IPS DF 4.7 (cell line): Measurements from ENCODE around the gene IL1RN.

Experiments
- DNase-seq: peaks from one replicate; pipeline ENCODE4 v3.0.0-alpha.2; 2013; ENCODE audit warnings: low spot score; ENCODE audit errors: extremely low read depth

The IL1RN gene

GRCh38 chr2:113156278-113157117 lies 29.1 kb downstream of the IL1RN start:
- DNase-seq: no peak

- no peak for DNase-seq
Observed at GRCh38 chr2:113157118-113157896, 29.9 kb downstream of the IL1RN start.

GRCh38 chr2:113157897-113158753 lies 30.7 kb downstream of the IL1RN start:
- DNase-seq: no peak

- DNase-seq: no peak
Observed at GRCh38 chr2:113158884-113159553, 31.6 kb downstream of the IL1RN start.

GRCh38 chr2:113160248-113160647 lies 32.9 kb downstream of the IL1RN start:
- no peak for DNase-seq

GRCh38 chr2:113160962-113161361 lies 33.6 kb downstream of the IL1RN start:
- DNase-seq: no peak

GRCh38 chr2:113162173-113162572 lies 34.8 kb downstream of the IL1RN start:
- no peak for DNase-seq

- DNase-seq: no peak
Observed at GRCh38 chr2:113162869-113163268, 35.5 kb downstream of the IL1RN start.

- no peak for DNase-seq
Observed at GRCh38 chr2:113164215-113164929, 37.0 kb downstream of the IL1RN start.

- DNase-seq: no peak
Observed at GRCh38 chr2:113164930-113165585, 37.7 kb downstream of the IL1RN start.

GRCh38 chr2:113166187-113166645 lies 38.8 kb downstream of the IL1RN start:
- no peak for DNase-seq

GRCh38 chr2:113167115-113167932 lies 39.9 kb downstream of the IL1RN start:
- DNase-seq: no peak

GRCh38 chr2:113167962-113168340 lies 40.6 kb downstream of the IL1RN start:
- DNase-seq: no peak

- no peak for DNase-seq
Observed at GRCh38 chr2:113169002-113169530, 41.7 kb downstream of the IL1RN start.

GRCh38 chr2:113169586-113169985 lies 42.2 kb downstream of the IL1RN start:
- no peak for DNase-seq

- no peak for DNase-seq
Observed at GRCh38 chr2:113171334-113172075, 44.1 kb downstream of the IL1RN start.

- DNase-seq: no peak
Observed at GRCh38 chr2:113172721-113173541, 45.5 kb downstream of the IL1RN start.
